AG08396 (cell line): Measurements from ENCODE around the gene PPP1R13B.
"Not testable (repeated sequence)": the region's sequence is repeated elsewhere in the genome, so short reads cannot be mapped to it uniquely, and the experiment has no call there.

Experiments
- DNase-seq: peaks from one replicate; pipeline ENCODE4 v3.0.0; 2012; ENCODE audit warnings: low spot score, mixed read lengths

Gene PPP1R13B

DNA sequence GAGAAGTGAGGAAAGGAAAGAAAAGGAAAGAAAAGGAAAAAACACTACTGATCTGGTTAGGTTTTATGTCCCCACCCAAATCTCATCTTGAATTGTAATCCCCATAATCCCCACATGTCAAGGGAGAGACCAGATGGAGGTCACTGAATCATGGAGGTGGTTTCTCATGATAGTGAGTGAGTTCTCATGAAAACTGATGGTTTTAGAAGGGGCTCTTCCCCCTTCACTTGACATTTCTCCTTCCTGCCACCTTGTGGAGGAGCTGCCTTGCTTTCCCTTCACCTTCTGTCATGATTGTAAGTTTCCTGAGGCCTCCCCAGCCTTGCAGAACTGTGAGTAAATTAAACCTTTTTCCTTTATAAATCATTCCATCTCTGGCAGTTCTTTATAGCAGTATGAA is 54.2 kb downstream of the PPP1R13B start:
- not testable (repeated sequence) for DNase-seq

GRCh38 chr14:103788086-103788485 is 59.3 kb downstream of the PPP1R13B start:
- DNase-seq: no peak

DNA sequence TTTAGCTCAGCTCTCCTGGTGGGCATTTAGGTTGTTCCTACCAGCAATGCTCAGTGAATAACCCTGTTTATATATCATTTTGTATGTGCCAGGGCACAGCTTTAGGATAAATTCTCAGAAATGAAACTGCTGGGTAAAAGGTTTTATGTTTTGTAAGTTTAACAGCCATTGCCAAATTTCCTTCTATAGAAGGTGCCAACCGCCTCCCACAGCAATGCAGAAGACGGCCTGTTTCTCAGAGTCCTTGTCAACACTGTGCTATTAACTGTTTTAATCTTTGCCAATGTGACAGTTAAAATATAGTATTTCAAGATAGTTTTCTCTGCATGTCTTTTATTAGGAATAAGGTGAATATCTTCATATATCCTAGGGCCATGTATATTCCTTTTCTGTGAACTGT is 65.0 kb downstream of the PPP1R13B start:
- no peak for DNase-seq

DNA sequence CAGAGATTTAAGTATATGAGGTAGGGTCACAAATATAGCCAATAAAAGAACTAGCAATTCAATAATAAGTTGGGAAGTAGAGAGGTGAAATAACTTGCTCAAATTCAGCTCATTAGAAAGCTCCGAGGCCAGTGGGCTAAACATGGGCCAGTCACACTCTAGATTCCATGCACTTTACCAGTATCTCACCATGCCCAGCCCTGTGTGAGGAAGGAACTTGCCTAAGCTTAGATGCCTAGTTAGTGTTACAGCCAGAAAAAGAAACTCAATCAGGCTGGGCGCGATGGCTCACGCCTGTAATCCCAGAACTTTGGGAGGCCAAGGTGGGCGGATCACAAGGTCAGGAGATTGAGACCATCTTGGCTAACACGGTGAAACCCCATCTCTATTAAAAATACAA is 71.1 kb downstream of the PPP1R13B start:
- DNase-seq: not testable (repeated sequence)

DNA sequence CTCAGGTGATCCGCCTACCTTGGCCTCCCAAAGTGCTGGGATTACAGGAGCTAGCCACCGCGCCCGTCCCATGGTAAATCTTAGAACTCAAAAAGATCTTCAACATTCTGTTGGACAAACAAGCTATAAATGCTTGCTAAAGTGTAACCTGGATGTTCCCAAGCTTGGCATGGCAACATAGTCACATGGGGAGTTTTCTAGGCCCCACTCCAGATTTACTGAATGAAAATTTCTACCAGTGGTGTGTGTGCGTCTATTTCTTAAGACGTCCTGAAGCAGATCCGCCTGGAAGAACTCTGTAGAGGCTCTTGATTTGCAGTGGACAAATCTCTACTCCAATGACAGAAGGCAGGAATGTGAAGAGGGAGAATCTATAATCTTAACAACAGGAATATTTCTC is 71.9 kb downstream of the PPP1R13B start:
- DNase-seq: no peak

DNA sequence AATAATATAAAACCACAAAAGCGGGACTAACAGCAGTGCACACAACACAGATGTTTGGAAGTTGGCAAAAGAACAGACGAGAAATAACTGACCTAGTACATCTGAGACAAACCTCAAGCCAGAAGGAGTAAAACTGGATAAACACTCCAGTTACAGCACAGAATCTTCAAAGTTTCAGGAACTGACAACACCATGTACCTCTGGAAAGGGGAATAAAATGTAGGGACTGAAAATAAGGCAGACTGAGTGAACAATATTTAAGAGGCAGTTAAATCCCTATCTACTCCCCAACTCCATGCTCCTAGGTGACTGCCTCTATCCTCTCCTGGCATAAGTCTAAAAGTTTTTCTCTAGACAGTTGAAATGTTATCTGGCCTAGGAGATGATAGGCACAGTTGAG is 73.9 kb downstream of the PPP1R13B start:
- no peak for DNase-seq

- no peak for DNase-seq
Observed at GRCh38 chr14:103772078-103772712, 75.2 kb downstream of the PPP1R13B start.

- DNase-seq: no peak
Observed at GRCh38 chr14:103770902-103771301, 76.5 kb downstream of the PPP1R13B start.

- DNase-seq: no peak
Observed at GRCh38 chr14:103770500-103770899, 76.9 kb downstream of the PPP1R13B start.

DNA sequence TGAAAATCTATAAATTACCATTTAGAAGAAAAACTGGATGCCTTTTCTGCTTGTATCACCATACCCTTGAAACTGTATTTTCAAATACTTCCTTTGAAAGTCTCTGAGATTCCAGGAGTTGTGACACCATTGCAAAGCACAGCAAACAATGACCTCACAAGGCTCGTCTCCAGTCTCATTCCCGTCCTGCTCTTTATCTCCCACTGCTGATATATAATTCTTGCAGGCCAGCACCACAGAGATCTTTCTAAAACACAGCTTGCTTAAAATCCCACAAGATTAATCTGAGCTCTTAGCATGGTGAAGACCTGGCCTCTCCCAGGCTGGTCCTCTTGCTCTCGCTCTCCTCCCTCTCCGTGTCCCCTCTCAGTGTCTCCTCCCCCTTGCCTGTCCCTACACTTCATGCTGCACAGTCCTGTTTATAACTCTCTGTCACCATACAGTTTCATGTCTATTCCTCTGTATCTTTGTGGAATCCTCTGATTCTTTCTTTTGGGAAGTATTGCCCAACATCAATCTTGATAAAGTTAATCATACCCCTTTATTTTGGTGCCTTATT is 80.0 kb downstream of the PPP1R13B start:
- no peak for DNase-seq

DNA sequence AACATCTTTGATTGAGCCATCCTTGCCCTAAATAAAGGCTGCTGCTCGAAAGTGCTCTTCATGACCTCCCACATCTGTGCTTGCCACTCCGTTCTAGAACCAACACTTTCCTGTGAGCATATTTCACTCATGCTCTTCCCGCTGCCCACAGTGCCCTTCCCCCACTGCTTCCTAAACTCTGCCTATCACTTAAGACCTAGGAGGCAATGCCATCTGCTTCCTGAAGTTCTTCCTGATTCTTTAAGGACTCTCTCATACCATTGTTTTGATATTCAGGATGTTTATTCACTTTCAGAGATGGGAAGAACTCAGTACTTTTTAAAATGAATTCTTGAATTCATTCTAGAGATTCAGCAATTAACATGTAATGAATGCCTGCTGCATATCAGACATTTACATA is 81.8 kb downstream of the PPP1R13B start:
- DNase-seq: no peak

- no peak for DNase-seq
Observed at GRCh38 chr14:103763730-103764488, 83.5 kb downstream of the PPP1R13B start.

DNA sequence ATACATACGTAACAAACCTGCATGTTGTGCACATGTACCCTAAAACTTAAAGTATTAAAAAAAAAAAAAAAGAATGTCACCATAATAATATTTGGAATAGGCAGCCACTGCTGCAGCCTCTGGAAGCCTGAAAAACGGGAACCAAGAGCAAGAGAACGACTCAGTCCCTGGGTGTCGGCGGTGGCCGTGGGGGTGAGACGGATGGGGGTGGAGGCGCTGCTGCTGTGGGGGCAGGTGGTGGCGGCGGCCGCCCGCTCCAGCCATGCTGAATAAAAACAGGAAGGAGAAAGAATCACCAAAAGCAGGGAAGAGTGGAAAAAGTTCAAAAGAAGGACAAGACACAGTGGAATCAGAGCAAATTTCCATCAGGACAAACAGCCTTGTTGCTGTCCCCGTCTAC is 84.8 kb downstream of the PPP1R13B start:
- DNase-seq: no peak

- DNase-seq: peak; percentile 49
Observed at GRCh38 chr14:103762036-103762435, 85.3 kb downstream of the PPP1R13B start.

DNA sequence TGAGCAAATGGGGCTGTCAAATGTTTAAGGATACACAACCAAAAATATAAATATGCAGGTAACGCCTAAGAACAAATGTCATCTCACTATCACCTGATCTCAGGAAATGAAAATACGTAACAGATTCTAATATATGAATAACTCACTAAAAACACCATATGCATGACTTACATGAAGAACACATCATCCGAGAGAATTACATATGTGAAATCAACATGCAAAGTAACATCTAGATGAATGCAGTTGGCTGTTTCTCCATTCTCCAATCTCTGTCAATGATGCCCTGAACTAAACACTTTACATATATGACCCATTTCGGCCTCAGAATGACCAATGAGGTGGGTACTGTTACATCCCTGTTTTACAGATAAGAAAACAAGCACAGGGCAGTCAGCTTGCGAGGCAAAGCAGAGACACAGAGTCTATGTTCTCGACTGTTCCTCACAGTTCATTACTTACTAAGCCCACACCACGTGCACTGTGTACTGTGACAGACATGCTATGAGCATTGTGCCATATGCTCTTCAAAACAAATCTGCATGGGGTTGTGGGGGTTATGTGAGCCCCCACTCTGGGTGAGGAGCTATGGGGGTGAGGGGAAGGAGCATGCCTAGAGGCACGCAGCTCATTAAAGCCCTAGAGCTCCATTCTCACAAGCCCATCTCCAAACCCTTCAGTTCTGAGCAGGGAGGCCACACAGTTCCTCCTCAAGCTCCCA is 89.2 kb downstream of the PPP1R13B start:
- no peak for DNase-seq

- no peak for DNase-seq
Observed at GRCh38 chr14:103755060-103755459, 92.3 kb downstream of the PPP1R13B start.

DNA sequence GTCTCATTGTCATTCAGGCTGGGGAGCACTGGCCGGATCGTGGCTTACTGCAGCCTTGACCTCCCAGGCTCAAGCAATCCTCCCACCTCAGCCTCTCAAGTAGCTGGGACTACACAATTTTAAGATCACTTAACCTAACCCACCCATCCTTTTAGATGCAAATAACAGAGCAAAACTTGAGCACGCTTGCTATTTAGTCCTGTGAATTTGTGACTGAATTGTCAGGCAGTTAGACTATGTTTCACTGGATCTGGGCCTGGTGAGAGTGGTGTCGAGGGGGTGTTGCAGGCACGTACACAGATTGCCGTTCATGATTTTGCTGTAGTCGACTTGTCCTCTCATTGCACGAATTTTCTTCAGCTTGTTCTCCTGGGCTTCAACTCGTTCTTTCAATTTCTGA is 93.6 kb downstream of the PPP1R13B start:
- no peak for DNase-seq

GRCh38 chr14:103749860-103750259 is 97.5 kb downstream of the PPP1R13B start:
- no peak for DNase-seq

DNA sequence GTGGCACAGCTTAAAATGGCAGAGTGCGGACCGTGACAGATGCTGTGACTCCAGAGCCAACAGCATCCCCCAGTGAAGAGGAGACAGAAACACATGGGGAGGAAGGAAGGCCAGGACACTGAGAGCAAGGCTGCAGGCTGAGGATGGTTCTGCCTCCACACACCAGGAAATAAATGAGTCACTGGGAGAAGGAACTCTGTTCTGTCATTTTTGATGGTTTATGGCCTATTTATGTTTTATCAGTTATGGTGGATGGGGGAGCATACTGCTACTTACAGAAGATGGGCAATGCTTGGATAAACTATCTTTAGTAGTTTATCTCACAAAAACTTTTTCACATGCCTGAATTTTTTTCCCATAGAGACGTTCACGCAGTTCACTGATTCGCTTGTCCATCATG is 97.9 kb downstream of the PPP1R13B start:
- DNase-seq: no peak

- DNase-seq: no peak
Observed at GRCh38 chr14:103748534-103748857, 98.9 kb downstream of the PPP1R13B start.

- no peak for DNase-seq
Observed at GRCh38 chr14:103746701-103747100, 100.7 kb downstream of the PPP1R13B start.

GRCh38 chr14:103745424-103745823 is 102.0 kb downstream of the PPP1R13B start:
- DNase-seq: no peak
